IMR-90 (cell line): ENCODE measurements around the gene SEMA6C. TPM values are rescaled to one million over a fixed set of nuclear protein-coding genes. Genes with fewer than 3 reads are reported as not detected.

ENCODE experiments used
- ATAC-seq: fragments of 200-7000 bp; cut with Tn5 transposase; 2 replicates; pipeline ENCODE4 v1.9.1; 2020; ENCODE audit warnings: low read depth, mild to moderate bottlenecking, moderate library complexity
- BruUV-seq: library from RNA; stranded (reverse); fragments of 400-500 nt; replicated peaks from 2 replicates; lab custom pipeline; 2021; lab: Mats Ljungman, UMichigan
- CTCF ChIA-PET: fragments of 300-600 bp; formaldehyde crosslinking; extraction: SDS; loops from one replicate; lab custom pipeline; 2021; ENCODE audit warnings: antibody characterized with exemption; lab: Yijun Ruan, JAX
- POLR2A ChIA-PET: fragments of 300-600 bp; sonication (Branson Sonifier 250); formaldehyde crosslinking; loops from one replicate; lab custom pipeline; 2022; ENCODE audit warnings: antibody characterized with exemption; ENCODE audit not compliant: unreplicated experiment; lab: Charles Lee
- DNase-seq: peaks from one replicate; pipeline ENCODE4 v3.0.0; 2013
- H2AFZ ChIP-seq: replicated peaks from 2 replicates; pipeline ENCODE3; 2013; ENCODE audit warnings: low read length, mild to moderate bottlenecking; ENCODE audit not compliant: poor library complexity
- H2AK5ac ChIP-seq: 2 replicates; pipeline ENCODE4 v1.6.1; 2013; ENCODE audit warnings: low read depth, low read length, inconsistent platforms
- H2AK9ac ChIP-seq: replicated peaks from 2 replicates; pipeline ENCODE3; 2013; ENCODE audit warnings: mild to moderate bottlenecking, low read depth, low read length, moderate library complexity; ENCODE audit not compliant: poor library complexity
- H2BK120ac ChIP-seq: 2 replicates; pipeline ENCODE4 v1.6.1; 2013; ENCODE audit warnings: low read depth, low read length, inconsistent platforms
- H2BK15ac ChIP-seq: 3 replicates; pipeline ENCODE4 v1.6.1; 2013; ENCODE audit warnings: low read depth, low read length, inconsistent platforms
- H2BK20ac ChIP-seq: 2 replicates; pipeline ENCODE4 v1.6.1; 2013; ENCODE audit warnings: low read depth, mild to moderate bottlenecking, inconsistent platforms, low read length, moderate library complexity
- H2BK5ac ChIP-seq: 2 replicates; pipeline ENCODE4 v1.6.1; 2013; ENCODE audit warnings: mild to moderate bottlenecking, low read depth, low read length, inconsistent platforms; ENCODE audit not compliant: poor library complexity, severe bottlenecking
- H3K14ac ChIP-seq: replicated peaks from 2 replicates; pipeline ENCODE4 v1.6.1; 2013; ENCODE audit warnings: low read depth, low read length, inconsistent platforms
- H3K18ac ChIP-seq: 2 replicates; pipeline ENCODE4 v1.6.1; 2013; ENCODE audit warnings: low read depth, low read length, control low read depth
- H3K23ac ChIP-seq: 2 replicates; pipeline ENCODE4 v1.6.1; 2013; ENCODE audit warnings: low read depth, low read length, inconsistent platforms
- H3K27ac ChIP-seq: 2 replicates; pipeline ENCODE4 v1.5.1; 2013; ENCODE audit warnings: mild to moderate bottlenecking, control low read depth, low read length; ENCODE audit not compliant: insufficient read depth
- H3K27me3 ChIP-seq: 2 replicates; pipeline ENCODE4 v1.6.1; 2013; ENCODE audit warnings: low read length; ENCODE audit not compliant: control insufficient read depth, insufficient read depth
- H3K36me3 ChIP-seq: 2 replicates; pipeline ENCODE4 v1.6.1; 2013; ENCODE audit warnings: low read length, mixed read lengths; ENCODE audit not compliant: control insufficient read depth, insufficient read depth
- H3K4ac ChIP-seq: 2 replicates; pipeline ENCODE4 v1.6.1; 2013; ENCODE audit warnings: low read depth, low read length, inconsistent platforms
- H3K4me1 ChIP-seq: 2 replicates; pipeline ENCODE4 v1.6.1; 2013; ENCODE audit warnings: low read length, mixed read lengths; ENCODE audit not compliant: control insufficient read depth, insufficient read depth
- H3K4me2 ChIP-seq: 2 replicates; pipeline ENCODE4 v1.6.1; 2013; ENCODE audit warnings: low read depth, mild to moderate bottlenecking, control low read depth, low read length, moderate library complexity
- H3K4me3 ChIP-seq: 2 replicates; pipeline ENCODE4 v1.5.1; 2013; ENCODE audit warnings: low read depth, mild to moderate bottlenecking, control low read depth, low read length, moderate library complexity; ENCODE audit not compliant: insufficient read depth
- H3K56ac ChIP-seq: 2 replicates; pipeline ENCODE4 v1.6.1; 2013; ENCODE audit warnings: low read length, inconsistent platforms; ENCODE audit not compliant: insufficient read depth; ENCODE audit errors: extremely low read depth
- H3K79me1 ChIP-seq, 2 experiments: 2 replicates each; pipeline ENCODE4 v1.6.1; 2013; ENCODE audit warnings: low read length in 2 of 2, inconsistent platforms in 1 of 2, low read depth in 1 of 2
- H3K9ac ChIP-seq: 2 replicates; pipeline ENCODE4 v1.6.1; 2013; ENCODE audit warnings: low read depth, low read length, control low read depth
- H3K9me1 ChIP-seq: 2 replicates; pipeline ENCODE4 v1.6.1; 2013; ENCODE audit warnings: low read length, inconsistent platforms; ENCODE audit not compliant: insufficient read depth
- H3K9me3 ChIP-seq: 2 replicates; pipeline ENCODE4 v1.6.1; 2013; ENCODE audit warnings: low read length; ENCODE audit not compliant: control insufficient read depth, insufficient read depth
- H4K20me1 ChIP-seq: 2 replicates; pipeline ENCODE4 v1.6.1; 2013; ENCODE audit warnings: low read length, inconsistent platforms; ENCODE audit not compliant: insufficient read depth
- H4K5ac ChIP-seq: 2 replicates; pipeline ENCODE4 v1.6.1; 2013; ENCODE audit warnings: mild to moderate bottlenecking, low read depth, low read length, control low read depth
- H4K8ac ChIP-seq, 2 experiments: 2 replicates each; pipeline ENCODE4 v1.6.1; 2013; ENCODE audit warnings: low read depth in 2 of 2, low read length in 2 of 2, control low read depth in 1 of 2, inconsistent platforms in 1 of 2
- H4K91ac ChIP-seq: 2 replicates; pipeline ENCODE4 v1.6.1; 2013; ENCODE audit warnings: low read depth, low read length, inconsistent platforms; ENCODE audit not compliant: insufficient read depth
- BHLHE40 ChIP-seq: fragments of 150-350 bp; IDR thresholded peaks from 2 replicates; pipeline ENCODE4 v1.6.1; 2016; ENCODE audit warnings: mild to moderate bottlenecking, low read depth, low read length
- CEBPB ChIP-seq: IDR thresholded peaks from 2 replicates; pipeline ENCODE4 v1.6.1; 2012; ENCODE audit warnings: low read depth, low read length, improper control_type of control experiment
- CHD1 ChIP-seq: IDR thresholded peaks from 2 replicates; pipeline ENCODE4 v1.6.1; 2012; ENCODE audit warnings: low read depth, low read length, improper control_type of control experiment
- CTCF ChIP-seq: conservative IDR thresholded peaks from 2 replicates; pipeline ENCODE4 v1.5.1; 2012; ENCODE audit warnings: mild to moderate bottlenecking, low read depth, low read length, improper control_type of control experiment
- ELK1 ChIP-seq: fragments of 150-350 bp; IDR thresholded peaks from 2 replicates; pipeline ENCODE4 v1.6.1; 2016; ENCODE audit warnings: low read depth, mild to moderate bottlenecking, low read length, moderate library complexity, borderline replicate concordance
- FOS ChIP-seq: fragments of 150-350 bp; IDR thresholded peaks from 2 replicates; pipeline ENCODE4 v1.6.1; 2016; ENCODE audit warnings: low read depth, low read length
- MAFK ChIP-seq: IDR thresholded peaks from 2 replicates; pipeline ENCODE4 v1.6.1; 2012; ENCODE audit warnings: low read depth, low read length, improper control_type of control experiment
- MAZ ChIP-seq: IDR thresholded peaks from 2 replicates; pipeline ENCODE4 v1.6.1; 2012; ENCODE audit warnings: low read depth, mild to moderate bottlenecking, low read length, improper control_type of control experiment, moderate library complexity, borderline replicate concordance
- MXI1 ChIP-seq: IDR thresholded peaks from 2 replicates; pipeline ENCODE4 v1.6.1; 2012; ENCODE audit warnings: low read depth, mild to moderate bottlenecking, low read length, moderate library complexity, borderline replicate concordance
- NFE2L2 ChIP-seq: fragments of 150-350 bp; IDR thresholded peaks from 2 replicates; pipeline ENCODE4 v1.6.1; 2016; ENCODE audit warnings: low read depth, mild to moderate bottlenecking, low read length
- POLR2A ChIP-seq: IDR thresholded peaks from 2 replicates; pipeline ENCODE4 v1.6.1; 2012; ENCODE audit warnings: mild to moderate bottlenecking, low read depth, low read length
- RAD21 ChIP-seq: IDR thresholded peaks from 2 replicates; pipeline ENCODE4 v1.6.1; 2012; ENCODE audit warnings: low read length, improper control_type of control experiment
- RCOR1 ChIP-seq: IDR thresholded peaks from 2 replicates; pipeline ENCODE4 v1.6.1; 2012; ENCODE audit warnings: mild to moderate bottlenecking, low read length, improper control_type of control experiment; ENCODE audit not compliant: insufficient replicate concordance
- RFX5 ChIP-seq: IDR thresholded peaks from 2 replicates; pipeline ENCODE4 v1.8.0; 2012; ENCODE audit warnings: low read depth, mild to moderate bottlenecking, low read length, moderate library complexity
- SMC3 ChIP-seq: fragments of 150-350 bp; IDR thresholded peaks from 2 replicates; pipeline ENCODE4 v1.6.1; 2016; ENCODE audit warnings: low read depth, mild to moderate bottlenecking, antibody characterized with exemption, low read length, moderate library complexity
- USF2 ChIP-seq: fragments of 150-350 bp; IDR thresholded peaks from 2 replicates; pipeline ENCODE4 v1.6.1; 2017; ENCODE audit warnings: mild to moderate bottlenecking, antibody characterized with exemption, low read length, low read depth
- WGBS, 2 experiments: methylation state at CpG; one replicate each; pipeline versions ENCODE4 v1.1.5 to v1.1.7; 2013; ENCODE audit warnings: missing lambda C conversion rate in 2 of 2; ENCODE audit not compliant: insufficient read length in 1 of 2; ENCODE audit errors: extremely low coverage in 2 of 2; 5-methylcytosine and 5-hydroxymethylcytosine counted together
- dilution Hi-C: fragments of 300-500 bp; cut with HindIII; formaldehyde crosslinking; loops from one replicate; pipeline ENCODE4 v1.14.3; 2018; ENCODE audit warnings: low sequenced_read_pairs; ENCODE audit not compliant: unreplicated experiment
- in situ Hi-C: fragments of 300-500 bp; cut with MboI; formaldehyde crosslinking; loops from 3 replicates; pipeline ENCODE4 v1.14.3; 2019; ENCODE audit warnings: low sequenced_read_pairs, inconsistent platforms, mixed read lengths
- intact Hi-C: fragments of 100-400 bp; cut with micrococcal nuclease; formaldehyde crosslinking; loops from 2 replicates; pipeline ENCODE4 v1.10.0; 2022
- polyA plus RNA-seq, 3 experiments: library from polyadenylated mRNA; depleted of rRNA; stranded (reverse); fragments of >200 nt; gene quantifications; 2 replicates each; pipeline ENCODE4 v1.2.3, GENCODE V29; 2012; ENCODE audit warnings: low replicate concordance in 1 of 3
- total RNA-seq: library from RNA; depleted of rRNA; stranded (reverse); fragments of >200 nt; gene quantifications from 2 replicates; pipeline ENCODE4 v1.2.3, GENCODE V29; 2012

Gene SEMA6C
- total and polyA plus RNA-seq, 2 of the 4 experiments (the other 2 are of a cell fraction) = 0.36 to 2.0 TPM

GRCh38 chr1:151131701-151132334, 14.6 kb downstream of the SEMA6C start:
- no peak overlapping the region for H3K9ac ChIP-seq
- no peaks in the 10 kb centered on the region for H3K9me3 ChIP-seq
- no peak overlapping the region for H3K18ac ChIP-seq
- no peaks in the 10 kb centered on the region for H3K79me1 ChIP-seq
- no peak overlapping the region for H2BK120ac ChIP-seq
- ATAC-seq (0 out of 2 replicates have a peak, but pooled peaks have one; percentile 12), DNase-seq (no peak)
- BruUV-seq = no TSS peak
- H3K4me2 ChIP-seq = no peak overlapping the region
- no peak overlapping the region for H3K14ac ChIP-seq
- H3K4ac ChIP-seq = no peak overlapping the region
- no peak overlapping the region for H2AFZ ChIP-seq
- H2BK5ac ChIP-seq = no peak overlapping the region
- in situ Hi-C loops (no loop called here), intact Hi-C loops (no loop called here), dilution Hi-C loops (no loop called here)
- H3K4me1 ChIP-seq = no peaks in the 10 kb centered on the region
- H3K56ac ChIP-seq = no peak overlapping the region
- 48% methylated on average over 25 of the region's 39 CpGs; no CpG with 5 or more reads in 1 of the 2 experiments for whole genome bisulfite sequencing, 2 experiments
- H4K8ac ChIP-seq = no peak overlapping the region
- no peak overlapping the region for H2AK5ac ChIP-seq
- H2AK9ac ChIP-seq = no peak overlapping the region
- no peak overlapping the region for H4K91ac ChIP-seq
- H3K4me3 ChIP-seq = no peak overlapping the region
- H3K27me3 ChIP-seq = peaks cover 9% of the 10 kb centered on the region
- H3K9me1 ChIP-seq = no peaks in the 10 kb centered on the region
- POLR2A ChIA-PET = interaction anchor here (0.6 kb wide), 1 partner anchor 267 kb away, joined by 5 read pairs; no protein-coding TSS in a partner anchor
- H3K23ac ChIP-seq = no peak overlapping the region
- H3K27ac ChIP-seq = no peak overlapping the region
- CTCF ChIA-PET = no interaction called here
- no peak overlapping the region for H2BK20ac ChIP-seq
- no peak overlapping the region for H2BK15ac ChIP-seq
- peaks cover 7% of the 10 kb centered on the region; the same call in 1 of the 2 replicates for H3K36me3 ChIP-seq
- no peak overlapping the region for H4K5ac ChIP-seq
- H4K20me1 ChIP-seq = no peaks in the 10 kb centered on the region
- TF ChIP-seq MXI1 (no peak), SMC3 (no peak), FOS (no peak), RFX5 (no peak), MAZ (no peak), ELK1 (no peak), CHD1 (no peak), CTCF (no peak), RAD21 (no peak), RCOR1 (no peak), NFE2L2 (no peak), POLR2A (no peak), USF2 (no peak), BHLHE40 (no peak), CEBPB (no peak), MAFK (no peak)
